ENCODE measurements around the gene WDR91. TPM values are rescaled to one million over a fixed set of nuclear protein-coding genes. Genes with fewer than 3 reads are reported as not detected.

The WDR91 gene
- total and polyA plus RNA-seq, 2 donors (not counting 1 experiment from before 2014, with no cell fraction given) = 26.7 to 40.7 TPM

- no peaks in the 10 kb centered on the region for H3K79me2 ChIP-seq (ENCODE audit: control insufficient read depth, insufficient read depth, low read length)
- no peaks in the 10 kb centered on the region for H4K20me1 ChIP-seq (ENCODE audit: control insufficient read depth, insufficient read depth, low read length, poor library complexity, severe bottlenecking)
- Mint-ChIP-seq H3K27me3 (peaks cover 6% of the 10 kb centered on the region), H3K9me3 (ENCODE audit: insufficient read depth) (peaks cover 3% of the 10 kb centered on the region), H3K4me3 (no peak overlapping the region), H3K4me1 (no peaks in the 10 kb centered on the region), H3K27ac (no peak overlapping the region)
- 94% methylated on average over 2 of the region's 6 CpGs for WGBS (ENCODE audit: insufficient coverage)
- TF ChIP-seq EZH2 (IDR thresholded peaks at IDR 0.05; ENCODE audit: borderline replicate concordance, insufficient read depth, low read depth, low read length, poor library complexity, severe bottlenecking) (no peak), CTCF (IDR thresholded peaks at IDR 0.05) (no peak)
- H3K4me2 ChIP-seq (replicated peaks; ENCODE audit: low read depth, low read length, poor library complexity, severe bottlenecking) = no peak overlapping the region
- intact Hi-C loops (cut with micrococcal nuclease) = no loop called here
- no peak overlapping the region for H3K4me3 ChIP-seq (ENCODE audit: control extremely low read depth in 1 of 5, extremely low read depth in 1 of 5, insufficient read depth in 1 of 5, low read depth in 2 of 5, low read length in 4 of 5)
- no peak overlapping the region for H2AFZ ChIP-seq (ENCODE audit: insufficient read depth, low read depth, low read length, poor library complexity, severe bottlenecking)
- CTCF ChIA-PET = interaction anchor here (2.1 kb wide), 1 partner anchor 16 kb away, joined by 5 read pairs; no protein-coding TSS in a partner anchor
- no peaks in the 10 kb centered on the region for H3K36me3 ChIP-seq (replicated peaks in 1 of 2; ENCODE audit: control extremely low read depth in 1 of 2, control insufficient read depth in 1 of 2, extremely low read depth in 1 of 2, insufficient read depth in 2 of 2, low read length in 1 of 2)
- no peak overlapping the region for H3K9ac ChIP-seq (ENCODE audit: low read length)
- H3K9me3 ChIP-seq (ENCODE audit: control extremely low read depth in 1 of 3, control insufficient read depth in 2 of 3, insufficient read depth in 1 of 3, low read length in 2 of 3) = peaks cover 0 to 18% (median 8%) of the 10 kb centered on the region in 3 donors
- ATAC-seq (ENCODE audit: low read depth) = no peak
- H3K4me1 ChIP-seq (ENCODE audit: control insufficient read depth in 2 of 2, insufficient read depth in 2 of 2, low read length in 2 of 2) = no peaks in the 10 kb centered on the region
- H3K27ac ChIP-seq (ENCODE audit: low read length in 2 of 2) = no peak overlapping the region
- no peaks in the 10 kb centered on the region for H3K27me3 ChIP-seq (replicated peaks in 1 of 4; ENCODE audit: control extremely low read depth in 1 of 4, control insufficient read depth in 3 of 4, insufficient read depth in 4 of 4, low read length in 3 of 4)
- no peak for DNase-seq
- POLR2A ChIA-PET = no interaction called here
Measured at GRCh38 chr7:135259702-135260101, 48.4 kb upstream of the WDR91 start.

- no peak overlapping the region for H3K9ac ChIP-seq (ENCODE audit: low read length)
- no peak for ATAC-seq (ENCODE audit: low read depth)
- 90% methylated on average over 3 of the region's 3 CpGs for WGBS (ENCODE audit: insufficient coverage)
- H3K4me2 ChIP-seq (replicated peaks; ENCODE audit: low read depth, low read length, poor library complexity, severe bottlenecking) = no peak overlapping the region
- intact Hi-C loops (cut with micrococcal nuclease) = no loop called here
- POLR2A ChIA-PET = no interaction called here
- no peaks in the 10 kb centered on the region for H3K79me2 ChIP-seq (ENCODE audit: control insufficient read depth, insufficient read depth, low read length)
- Mint-ChIP-seq H3K9me3 (ENCODE audit: insufficient read depth) (no peaks in the 10 kb centered on the region), H3K4me3 (no peak overlapping the region), H3K27me3 (peaks cover 6% of the 10 kb centered on the region), H3K4me1 (no peaks in the 10 kb centered on the region), H3K27ac (no peak overlapping the region)
- CTCF ChIA-PET = interaction anchor here (2.1 kb wide), 1 partner anchor 17 kb away, joined by 5 read pairs; no protein-coding TSS in a partner anchor
- no peaks in the 10 kb centered on the region for H4K20me1 ChIP-seq (ENCODE audit: control insufficient read depth, insufficient read depth, low read length, poor library complexity, severe bottlenecking)
- no peaks in the 10 kb centered on the region for H3K27me3 ChIP-seq (replicated peaks in 1 of 4; ENCODE audit: control extremely low read depth in 1 of 4, control insufficient read depth in 3 of 4, insufficient read depth in 4 of 4, low read length in 3 of 4)
- no peak overlapping the region for H3K4me3 ChIP-seq (ENCODE audit: control extremely low read depth in 1 of 5, extremely low read depth in 1 of 5, insufficient read depth in 1 of 5, low read depth in 2 of 5, low read length in 4 of 5)
- peaks cover 0 to 10% (median 2%) of the 10 kb centered on the region in 3 donors for H3K9me3 ChIP-seq (ENCODE audit: control extremely low read depth in 1 of 3, control insufficient read depth in 2 of 3, insufficient read depth in 1 of 3, low read length in 2 of 3)
- no peaks in the 10 kb centered on the region for H3K4me1 ChIP-seq (ENCODE audit: control insufficient read depth in 2 of 2, insufficient read depth in 2 of 2, low read length in 2 of 2)
- H2AFZ ChIP-seq (ENCODE audit: insufficient read depth, low read depth, low read length, poor library complexity, severe bottlenecking) = no peak overlapping the region
- H3K36me3 ChIP-seq (replicated peaks in 1 of 2; ENCODE audit: control extremely low read depth in 1 of 2, control insufficient read depth in 1 of 2, extremely low read depth in 1 of 2, insufficient read depth in 2 of 2, low read length in 1 of 2) = no peaks in the 10 kb centered on the region
- DNase-seq = no peak
- H3K27ac ChIP-seq (ENCODE audit: low read length in 2 of 2) = no peak overlapping the region
- TF ChIP-seq EZH2 (IDR thresholded peaks at IDR 0.05; ENCODE audit: borderline replicate concordance, insufficient read depth, low read depth, low read length, poor library complexity, severe bottlenecking) = no peak
- TF ChIP-seq CTCF (IDR thresholded peaks at IDR 0.05) = no peak
Measured at GRCh38 chr7:135258585-135258984, 47.3 kb upstream of the WDR91 start.
